Measurements from ENCODE around the gene TDRD7.

- TF ChIP-seq CTCF (IDR thresholded peaks at IDR 0.05) (no peak), NR2C2 (CRISPR knock-in tag; IDR thresholded peaks at IDR 0.05) (no peak), ZNF671 (CRISPR knock-in tag; IDR thresholded peaks at IDR 0.05) (no peak), E2F5 (CRISPR knock-in tag; IDR thresholded peaks at IDR 0.05) (no peak), ZBTB21 (CRISPR knock-in tag; IDR thresholded peaks at IDR 0.05; ENCODE audit: borderline replicate concordance) (no peak), TEAD4 (CRISPR knock-in tag; IDR thresholded peaks at IDR 0.05) (no peak), ZNF263 (CRISPR knock-in tag; IDR thresholded peaks at IDR 0.05; ENCODE audit: low read depth) (no peak), PRRX2 (CRISPR knock-in tag; IDR thresholded peaks at IDR 0.05) (no peak), NFYB (CRISPR knock-in tag; conservative IDR thresholded peaks at IDR 0.05; ENCODE audit: low read depth) (no peak), MAX (CRISPR knock-in tag; IDR thresholded peaks at IDR 0.05) (no peak), JUN (CRISPR knock-in tag; IDR thresholded peaks at IDR 0.05) (no peak), USF2 (CRISPR knock-in tag; IDR thresholded peaks at IDR 0.05) (no peak), CREM (CRISPR knock-in tag; IDR thresholded peaks at IDR 0.05) (no peak), SP1 (CRISPR knock-in tag; conservative IDR thresholded peaks at IDR 0.05) (no peak)
Observed at GRCh38 chr9:97474372-97474925, 62.6 kb downstream of the TDRD7 start.

Measured in WTC11 (cell line).